HepG2 (cell line): ENCODE measurements around the gene RAB3A. TPM values are rescaled to one million over a fixed set of nuclear protein-coding genes. Genes with fewer than 3 reads are reported as not detected.

Experiments
- HNF4G ChIP-seq, 2 experiments: sonication (generic) in 1 of 2; formaldehyde crosslinking in 1 of 2; IDR thresholded peaks; 2 replicates each; pipeline versions ENCODE4 v1.4.0 to v1.6.1; 2011 to 2020; ENCODE audit warnings: borderline replicate concordance in 2 of 2, low read depth in 2 of 2, mild to moderate bottlenecking in 2 of 2, low read length in 1 of 2, missing genetic modification reagents in 1 of 2, moderate library complexity in 1 of 2
- NRL ChIP-seq: sonication (generic); formaldehyde crosslinking; IDR thresholded peaks from 2 replicates; pipeline ENCODE4 v1.5.0; 2020; ENCODE audit warnings: missing genetic modification reagents, mild to moderate bottlenecking, moderate library complexity, borderline replicate concordance
- SAP130 ChIP-seq: IDR thresholded peaks from 2 replicates; pipeline ENCODE4 v1.6.1; 2016; ENCODE audit warnings: low read depth
- SKI ChIP-seq: fragments of 450-650 bp; IDR thresholded peaks from one replicate; pipeline ENCODE4 v1.6.1; 2018; ENCODE audit warnings: mild to moderate bottlenecking; ENCODE audit not compliant: partially characterized antibody
- TOPORS ChIP-seq: sonication (generic); formaldehyde crosslinking; IDR thresholded peaks from 2 replicates; pipeline ENCODE4 v1.8.0; 2023; ENCODE audit warnings: mild to moderate bottlenecking, missing genetic modification reagents
- TRIM24 ChIP-seq: sonication (generic); formaldehyde crosslinking; IDR thresholded peaks from 2 replicates; pipeline ENCODE4 v1.8.0; 2022; ENCODE audit warnings: mild to moderate bottlenecking, missing genetic modification reagents
- ZBTB21 ChIP-seq: sonication (generic); formaldehyde crosslinking; IDR thresholded peaks from 2 replicates; pipeline ENCODE4 v1.4.0; 2020; ENCODE audit warnings: missing genetic modification reagents
- ZEB1 ChIP-seq: IDR thresholded peaks from 2 replicates; pipeline ENCODE4 v1.6.1; 2012; ENCODE audit warnings: mild to moderate bottlenecking, low read depth, inconsistent platforms; ENCODE audit not compliant: insufficient replicate concordance
- ZNF205 ChIP-seq: IDR thresholded peaks from 2 replicates; pipeline ENCODE4 v1.6.1; 2018; ENCODE audit warnings: missing biosample characterization, missing genetic modification reagents
- ZNF788 ChIP-seq: sonication (generic); formaldehyde crosslinking; IDR thresholded peaks from 2 replicates; pipeline ENCODE4 v1.5.0; 2020; ENCODE audit warnings: mild to moderate bottlenecking, missing genetic modification reagents, borderline replicate concordance
- polyA plus RNA-seq, 8 experiments: library from polyadenylated mRNA; depleted of rRNA in 3 of 8; stranded (reverse) in 7 of 8; unstranded in 1 of 8; fragments of >200 nt; fragmentation: Illumina TruSeq in 4 of 8; extraction: Trizol in 4 of 8; gene quantifications; 2 replicates each; pipeline versions ENCODE4 v1.2.1 to v1.2.3, GENCODE V29; 2011 to 2016; ENCODE audit warnings: low read depth in 4 of 8, missing spikeins in 1 of 8, mixed read lengths in 1 of 8; ENCODE audit not compliant: insufficient read depth in 1 of 8
- total RNA-seq, 5 experiments: library from RNA; depleted of rRNA; stranded (reverse); fragments of >200 nt; fragmentation: Illumina TruSeq; extraction: Trizol; gene quantifications; 2 replicates each; pipeline ENCODE4 v1.2.3, GENCODE V29; 2016; ENCODE audit warnings: low read depth in 1 of 5
- TF ChIP-seq, protein P1 (sequence below): sonication (generic); formaldehyde crosslinking; IDR thresholded peaks from 2 replicates; pipeline ENCODE4 v1.5.1; 2020; ENCODE audit warnings: missing genetic modification reagents, mild to moderate bottlenecking, borderline replicate concordance
- TF ChIP-seq, protein P2 (sequence below): sonication (generic); formaldehyde crosslinking; IDR thresholded peaks from 2 replicates; pipeline ENCODE4 v1.4.0; 2020; ENCODE audit warnings: missing genetic modification reagents
- TF ChIP-seq, protein P3 (sequence below): sonication (generic); formaldehyde crosslinking; conservative IDR thresholded peaks from 2 replicates; pipeline ENCODE4 v1.4.0; 2020; ENCODE audit warnings: missing genetic modification reagents
- TF ChIP-seq, protein P4 (sequence below): sonication (generic); formaldehyde crosslinking; IDR thresholded peaks from 2 replicates; pipeline ENCODE4 v1.4.0; 2020; ENCODE audit warnings: missing genetic modification reagents
- TF ChIP-seq, protein P5 (sequence below): fragments of 450-650 bp; IDR thresholded peaks from 2 replicates; pipeline ENCODE4 v1.6.1; 2017; ENCODE audit warnings: mild to moderate bottlenecking

Gene RAB3A
- total and polyA plus RNA-seq, 2 of the 13 experiments (the other 11 are each of a cell fraction or from before 2014, with no cell fraction given) = 0.58 to 0.98 TPM

DNA sequence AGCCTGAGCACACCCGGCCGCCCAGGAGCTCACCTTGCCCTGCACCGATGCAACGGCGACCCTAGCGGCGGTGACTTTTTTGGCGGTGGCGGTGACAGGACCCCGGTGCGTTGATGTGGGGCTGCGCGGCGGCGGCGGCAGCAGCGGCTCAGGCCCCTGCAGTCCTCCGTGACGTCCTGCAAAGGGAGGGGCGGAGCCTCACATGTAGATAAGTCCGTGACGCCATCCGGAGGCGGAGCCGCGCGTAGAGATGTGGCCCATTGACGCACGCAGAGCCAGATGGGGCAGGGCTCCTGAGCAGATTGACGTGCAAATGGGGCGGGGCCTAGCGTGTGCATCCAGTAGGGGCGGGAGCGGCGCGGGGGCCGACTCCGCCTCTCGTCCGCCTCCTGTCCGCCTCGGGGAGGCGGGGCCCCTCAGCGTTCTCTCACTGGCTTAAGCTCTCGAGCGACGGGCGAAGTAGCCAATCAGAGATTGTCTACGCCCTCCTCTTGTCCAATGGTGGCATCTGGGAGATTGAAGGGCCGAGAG is at the start of gene RAB3A (continued):
- TF ChIP-seq, protein P1, sequence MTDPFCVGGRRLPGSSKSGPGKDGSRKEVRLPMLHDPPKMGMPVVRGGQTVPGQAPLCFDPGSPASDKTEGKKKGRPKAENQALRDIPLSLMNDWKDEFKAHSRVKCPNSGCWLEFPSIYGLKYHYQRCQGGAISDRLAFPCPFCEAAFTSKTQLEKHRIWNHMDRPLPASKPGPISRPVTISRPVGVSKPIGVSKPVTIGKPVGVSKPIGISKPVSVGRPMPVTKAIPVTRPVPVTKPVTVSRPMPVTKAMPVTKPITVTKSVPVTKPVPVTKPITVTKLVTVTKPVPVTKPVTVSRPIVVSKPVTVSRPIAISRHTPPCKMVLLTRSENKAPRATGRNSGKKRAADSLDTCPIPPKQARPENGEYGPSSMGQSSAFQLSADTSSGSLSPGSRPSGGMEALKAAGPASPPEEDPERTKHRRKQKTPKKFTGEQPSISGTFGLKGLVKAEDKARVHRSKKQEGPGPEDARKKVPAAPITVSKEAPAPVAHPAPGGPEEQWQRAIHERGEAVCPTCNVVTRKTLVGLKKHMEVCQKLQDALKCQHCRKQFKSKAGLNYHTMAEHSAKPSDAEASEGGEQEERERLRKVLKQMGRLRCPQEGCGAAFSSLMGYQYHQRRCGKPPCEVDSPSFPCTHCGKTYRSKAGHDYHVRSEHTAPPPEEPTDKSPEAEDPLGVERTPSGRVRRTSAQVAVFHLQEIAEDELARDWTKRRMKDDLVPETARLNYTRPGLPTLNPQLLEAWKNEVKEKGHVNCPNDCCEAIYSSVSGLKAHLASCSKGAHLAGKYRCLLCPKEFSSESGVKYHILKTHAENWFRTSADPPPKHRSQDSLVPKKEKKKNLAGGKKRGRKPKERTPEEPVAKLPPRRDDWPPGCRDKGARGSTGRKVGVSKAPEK (CRISPR knock-in tag) = no peak
- TF ChIP-seq TOPORS (CRISPR knock-in tag) (no peak), SAP130 (CRISPR knock-in tag) (peak; percentile 75), SKI (no peak), ZNF205 (no peak), TRIM24 (no peak), ZBTB21 (CRISPR knock-in tag) (0 out of 2 replicates have a peak, but pooled peaks have one; percentile 44), HNF4G (IDR thresholded peaks at IDR 0.05; ENCODE audit: borderline replicate concordance, low read depth, low read length) (no peak), HNF4G (CRISPR knock-in tag; IDR thresholded peaks at IDR 0.05; ENCODE audit: borderline replicate concordance, low read depth) (no peak), NRL (CRISPR knock-in tag) (peak; percentile 73; the same call in 1 of the 2 replicates), ZEB1 (no peak), ZNF788 (CRISPR knock-in tag) (peak; percentile 95; the same call in 1 of the 2 replicates)
- TF ChIP-seq, protein P2, sequence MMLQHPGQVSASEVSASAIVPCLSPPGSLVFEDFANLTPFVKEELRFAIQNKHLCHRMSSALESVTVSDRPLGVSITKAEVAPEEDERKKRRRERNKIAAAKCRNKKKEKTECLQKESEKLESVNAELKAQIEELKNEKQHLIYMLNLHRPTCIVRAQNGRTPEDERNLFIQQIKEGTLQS = no peak
- TF ChIP-seq, protein P3, sequence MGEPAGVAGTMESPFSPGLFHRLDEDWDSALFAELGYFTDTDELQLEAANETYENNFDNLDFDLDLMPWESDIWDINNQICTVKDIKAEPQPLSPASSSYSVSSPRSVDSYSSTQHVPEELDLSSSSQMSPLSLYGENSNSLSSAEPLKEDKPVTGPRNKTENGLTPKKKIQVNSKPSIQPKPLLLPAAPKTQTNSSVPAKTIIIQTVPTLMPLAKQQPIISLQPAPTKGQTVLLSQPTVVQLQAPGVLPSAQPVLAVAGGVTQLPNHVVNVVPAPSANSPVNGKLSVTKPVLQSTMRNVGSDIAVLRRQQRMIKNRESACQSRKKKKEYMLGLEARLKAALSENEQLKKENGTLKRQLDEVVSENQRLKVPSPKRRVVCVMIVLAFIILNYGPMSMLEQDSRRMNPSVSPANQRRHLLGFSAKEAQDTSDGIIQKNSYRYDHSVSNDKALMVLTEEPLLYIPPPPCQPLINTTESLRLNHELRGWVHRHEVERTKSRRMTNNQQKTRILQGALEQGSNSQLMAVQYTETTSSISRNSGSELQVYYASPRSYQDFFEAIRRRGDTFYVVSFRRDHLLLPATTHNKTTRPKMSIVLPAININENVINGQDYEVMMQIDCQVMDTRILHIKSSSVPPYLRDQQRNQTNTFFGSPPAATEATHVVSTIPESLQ = no peak
- TF ChIP-seq, protein P4, sequence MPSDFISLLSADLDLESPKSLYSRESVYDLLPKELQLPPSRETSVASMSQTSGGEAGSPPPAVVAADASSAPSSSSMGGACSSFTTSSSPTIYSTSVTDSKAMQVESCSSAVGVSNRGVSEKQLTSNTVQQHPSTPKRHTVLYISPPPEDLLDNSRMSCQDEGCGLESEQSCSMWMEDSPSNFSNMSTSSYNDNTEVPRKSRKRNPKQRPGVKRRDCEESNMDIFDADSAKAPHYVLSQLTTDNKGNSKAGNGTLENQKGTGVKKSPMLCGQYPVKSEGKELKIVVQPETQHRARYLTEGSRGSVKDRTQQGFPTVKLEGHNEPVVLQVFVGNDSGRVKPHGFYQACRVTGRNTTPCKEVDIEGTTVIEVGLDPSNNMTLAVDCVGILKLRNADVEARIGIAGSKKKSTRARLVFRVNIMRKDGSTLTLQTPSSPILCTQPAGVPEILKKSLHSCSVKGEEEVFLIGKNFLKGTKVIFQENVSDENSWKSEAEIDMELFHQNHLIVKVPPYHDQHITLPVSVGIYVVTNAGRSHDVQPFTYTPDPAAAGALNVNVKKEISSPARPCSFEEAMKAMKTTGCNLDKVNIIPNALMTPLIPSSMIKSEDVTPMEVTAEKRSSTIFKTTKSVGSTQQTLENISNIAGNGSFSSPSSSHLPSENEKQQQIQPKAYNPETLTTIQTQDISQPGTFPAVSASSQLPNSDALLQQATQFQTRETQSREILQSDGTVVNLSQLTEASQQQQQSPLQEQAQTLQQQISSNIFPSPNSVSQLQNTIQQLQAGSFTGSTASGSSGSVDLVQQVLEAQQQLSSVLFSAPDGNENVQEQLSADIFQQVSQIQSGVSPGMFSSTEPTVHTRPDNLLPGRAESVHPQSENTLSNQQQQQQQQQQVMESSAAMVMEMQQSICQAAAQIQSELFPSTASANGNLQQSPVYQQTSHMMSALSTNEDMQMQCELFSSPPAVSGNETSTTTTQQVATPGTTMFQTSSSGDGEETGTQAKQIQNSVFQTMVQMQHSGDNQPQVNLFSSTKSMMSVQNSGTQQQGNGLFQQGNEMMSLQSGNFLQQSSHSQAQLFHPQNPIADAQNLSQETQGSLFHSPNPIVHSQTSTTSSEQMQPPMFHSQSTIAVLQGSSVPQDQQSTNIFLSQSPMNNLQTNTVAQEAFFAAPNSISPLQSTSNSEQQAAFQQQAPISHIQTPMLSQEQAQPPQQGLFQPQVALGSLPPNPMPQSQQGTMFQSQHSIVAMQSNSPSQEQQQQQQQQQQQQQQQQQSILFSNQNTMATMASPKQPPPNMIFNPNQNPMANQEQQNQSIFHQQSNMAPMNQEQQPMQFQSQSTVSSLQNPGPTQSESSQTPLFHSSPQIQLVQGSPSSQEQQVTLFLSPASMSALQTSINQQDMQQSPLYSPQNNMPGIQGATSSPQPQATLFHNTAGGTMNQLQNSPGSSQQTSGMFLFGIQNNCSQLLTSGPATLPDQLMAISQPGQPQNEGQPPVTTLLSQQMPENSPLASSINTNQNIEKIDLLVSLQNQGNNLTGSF = no peak
- TF ChIP-seq, protein P5, sequence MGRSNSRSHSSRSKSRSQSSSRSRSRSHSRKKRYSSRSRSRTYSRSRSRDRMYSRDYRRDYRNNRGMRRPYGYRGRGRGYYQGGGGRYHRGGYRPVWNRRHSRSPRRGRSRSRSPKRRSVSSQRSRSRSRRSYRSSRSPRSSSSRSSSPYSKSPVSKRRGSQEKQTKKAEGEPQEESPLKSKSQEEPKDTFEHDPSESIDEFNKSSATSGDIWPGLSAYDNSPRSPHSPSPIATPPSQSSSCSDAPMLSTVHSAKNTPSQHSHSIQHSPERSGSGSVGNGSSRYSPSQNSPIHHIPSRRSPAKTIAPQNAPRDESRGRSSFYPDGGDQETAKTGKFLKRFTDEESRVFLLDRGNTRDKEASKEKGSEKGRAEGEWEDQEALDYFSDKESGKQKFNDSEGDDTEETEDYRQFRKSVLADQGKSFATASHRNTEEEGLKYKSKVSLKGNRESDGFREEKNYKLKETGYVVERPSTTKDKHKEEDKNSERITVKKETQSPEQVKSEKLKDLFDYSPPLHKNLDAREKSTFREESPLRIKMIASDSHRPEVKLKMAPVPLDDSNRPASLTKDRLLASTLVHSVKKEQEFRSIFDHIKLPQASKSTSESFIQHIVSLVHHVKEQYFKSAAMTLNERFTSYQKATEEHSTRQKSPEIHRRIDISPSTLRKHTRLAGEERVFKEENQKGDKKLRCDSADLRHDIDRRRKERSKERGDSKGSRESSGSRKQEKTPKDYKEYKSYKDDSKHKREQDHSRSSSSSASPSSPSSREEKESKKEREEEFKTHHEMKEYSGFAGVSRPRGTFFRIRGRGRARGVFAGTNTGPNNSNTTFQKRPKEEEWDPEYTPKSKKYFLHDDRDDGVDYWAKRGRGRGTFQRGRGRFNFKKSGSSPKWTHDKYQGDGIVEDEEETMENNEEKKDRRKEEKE = no peak
